H1 (cell line): ENCODE results near the gene SLC5A10.

ENCODE experiments used
- CEBPB ChIP-seq: IDR thresholded peaks from 2 replicates; pipeline ENCODE4 v1.6.1; 2012; ENCODE audit warnings: low read depth, low read length
- CHD2 ChIP-seq: IDR thresholded peaks from 2 replicates; pipeline ENCODE4 v1.6.1; 2012; ENCODE audit warnings: low read length, improper control_type of control experiment
- CTCF ChIP-seq, 3 experiments: IDR thresholded peaks; 1 replicate in 2 of 3; 2 replicates in 1 of 3; pipeline versions ENCODE4 v1.5.1 to v1.6.1; 2011; ENCODE audit warnings: low read length in 3 of 3, mild to moderate bottlenecking in 3 of 3, inconsistent platforms in 2 of 3, low read depth in 1 of 3, moderate library complexity in 1 of 3; ENCODE audit not compliant: insufficient read depth in 1 of 3; ENCODE audit errors: control extremely low read depth in 1 of 3
- EZH2 ChIP-seq: fragments of 200-600 bp; sonication (generic); IDR thresholded peaks from 2 replicates; pipeline ENCODE4 v1.7.1; 2012; ENCODE audit warnings: low read depth, mild to moderate bottlenecking, moderate library complexity, low read length, inconsistent platforms; ENCODE audit not compliant: severe bottlenecking
- GABPA ChIP-seq: IDR thresholded peaks from 2 replicates; pipeline ENCODE4 v1.6.1; 2011; ENCODE audit warnings: mild to moderate bottlenecking, low read length, moderate library complexity, borderline replicate concordance; ENCODE audit not compliant: insufficient read depth
- HDAC2 ChIP-seq, 2 experiments: fragments of 300-600 bp in 1 of 2; sonication (generic) in 1 of 2; IDR thresholded peaks; 2 replicates each; pipeline ENCODE4 v1.6.1; 2011 to 2012; ENCODE audit warnings: low read depth in 2 of 2, low read length in 2 of 2, mild to moderate bottlenecking in 2 of 2, moderate library complexity in 2 of 2, borderline replicate concordance in 1 of 2, inconsistent platforms in 1 of 2
- JUND ChIP-seq: IDR thresholded peaks from 2 replicates; pipeline ENCODE4 v1.6.1; 2011; ENCODE audit warnings: mild to moderate bottlenecking, improper control_type of control experiment, low read length
- NRF1 ChIP-seq: IDR thresholded peaks from 2 replicates; pipeline ENCODE4 v1.6.1; 2011; ENCODE audit warnings: mild to moderate bottlenecking, low read depth, low read length, improper control_type of control experiment
- POLR2A ChIP-seq, 2 experiments: IDR thresholded peaks; 1 replicate in 1 of 2; 2 replicates in 1 of 2; pipeline ENCODE4 v1.6.1; 2011; ENCODE audit warnings: low read depth in 2 of 2, low read length in 2 of 2, mild to moderate bottlenecking in 2 of 2; ENCODE audit errors: control extremely low read depth in 1 of 2
- SIN3A ChIP-seq, 2 experiments: IDR thresholded peaks in 1 of 2; conservative IDR thresholded peaks in 1 of 2; 2 replicates each; pipeline ENCODE4 v1.6.1; 2011 to 2012; ENCODE audit warnings: low read length in 2 of 2, improper control_type of control experiment in 1 of 2, low read depth in 1 of 2, mild to moderate bottlenecking in 1 of 2
- SP1 ChIP-seq: IDR thresholded peaks from 2 replicates; pipeline ENCODE4 v1.6.1; 2011; ENCODE audit warnings: low read depth, low read length
- TEAD4 ChIP-seq: IDR thresholded peaks from 2 replicates; pipeline ENCODE4 v1.6.1; 2012; ENCODE audit warnings: low read depth, low read length, inconsistent platforms, mixed read lengths

DNA sequence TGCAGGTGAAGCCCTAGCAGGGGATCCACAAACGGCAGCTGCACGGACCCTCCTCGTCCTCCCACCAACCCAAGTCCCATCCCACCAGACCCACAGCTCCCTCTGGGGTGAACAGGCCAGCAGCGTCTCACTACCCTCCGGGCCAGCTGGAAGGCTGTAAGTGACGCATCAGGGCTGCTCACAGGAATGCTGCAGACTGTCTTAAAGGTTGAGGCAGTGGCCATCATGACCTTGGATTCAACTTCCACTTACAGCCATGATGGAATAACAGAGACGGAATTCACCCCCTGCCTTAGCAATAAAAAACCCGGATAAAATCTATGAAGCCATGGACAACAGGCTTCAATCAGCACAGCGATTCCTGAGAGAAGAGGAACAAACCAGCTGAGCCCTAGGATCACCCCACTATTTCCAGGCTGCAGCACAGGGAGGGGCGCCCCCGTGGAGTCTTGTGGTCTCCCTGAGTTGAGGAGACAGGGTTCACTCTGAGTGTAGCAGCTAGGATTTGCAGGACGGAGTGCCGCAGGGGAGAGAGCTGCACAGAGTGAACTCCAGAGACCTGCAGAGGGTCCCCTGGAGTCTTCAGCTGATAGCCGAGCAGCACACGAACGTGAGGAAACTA is 42.1 kb downstream of the SLC5A10 start:
- TF ChIP-seq HDAC2 (IDR thresholded peaks at IDR 0.05; ENCODE audit: borderline replicate concordance in 1 of 2, low read depth in 2 of 2, low read length in 2 of 2) = no peak
- no peak for TF ChIP-seq TEAD4
- no peak for TF ChIP-seq CTCF (IDR thresholded peaks at IDR 0.05; ENCODE audit: control extremely low read depth in 1 of 3, insufficient read depth in 1 of 3, low read depth in 1 of 3, low read length in 3 of 3)
- no peak for TF ChIP-seq CEBPB
- TF ChIP-seq EZH2 = no peak
- no peak for TF ChIP-seq CHD2
- no peak for TF ChIP-seq POLR2A (IDR thresholded peaks at IDR 0.05; ENCODE audit: control extremely low read depth in 1 of 2, low read depth in 2 of 2, low read length in 2 of 2)
- TF ChIP-seq NRF1 = no peak
- TF ChIP-seq JUND = no peak
- no peak for TF ChIP-seq SP1
- TF ChIP-seq SIN3A (conservative IDR thresholded peaks at IDR 0.05 in 1 of 2, IDR thresholded peaks at IDR 0.05 in 1 of 2; ENCODE audit: low read depth in 1 of 2, low read length in 2 of 2) = no peak
- no peak for TF ChIP-seq GABPA
